ENCODE measurements around the gene MTMR2. TPM values are rescaled to one million over a fixed set of nuclear protein-coding genes. Genes with fewer than 3 reads are reported as not detected.
A peak's percentile ranks its signal among the peaks of the same experiment; 100 is the strongest.

Gene MTMR2
- total and polyA plus RNA-seq, 2 donors (not counting 1 experiment from before 2014, with no cell fraction given), result 4.8 to 15.4 TPM

DNA sequence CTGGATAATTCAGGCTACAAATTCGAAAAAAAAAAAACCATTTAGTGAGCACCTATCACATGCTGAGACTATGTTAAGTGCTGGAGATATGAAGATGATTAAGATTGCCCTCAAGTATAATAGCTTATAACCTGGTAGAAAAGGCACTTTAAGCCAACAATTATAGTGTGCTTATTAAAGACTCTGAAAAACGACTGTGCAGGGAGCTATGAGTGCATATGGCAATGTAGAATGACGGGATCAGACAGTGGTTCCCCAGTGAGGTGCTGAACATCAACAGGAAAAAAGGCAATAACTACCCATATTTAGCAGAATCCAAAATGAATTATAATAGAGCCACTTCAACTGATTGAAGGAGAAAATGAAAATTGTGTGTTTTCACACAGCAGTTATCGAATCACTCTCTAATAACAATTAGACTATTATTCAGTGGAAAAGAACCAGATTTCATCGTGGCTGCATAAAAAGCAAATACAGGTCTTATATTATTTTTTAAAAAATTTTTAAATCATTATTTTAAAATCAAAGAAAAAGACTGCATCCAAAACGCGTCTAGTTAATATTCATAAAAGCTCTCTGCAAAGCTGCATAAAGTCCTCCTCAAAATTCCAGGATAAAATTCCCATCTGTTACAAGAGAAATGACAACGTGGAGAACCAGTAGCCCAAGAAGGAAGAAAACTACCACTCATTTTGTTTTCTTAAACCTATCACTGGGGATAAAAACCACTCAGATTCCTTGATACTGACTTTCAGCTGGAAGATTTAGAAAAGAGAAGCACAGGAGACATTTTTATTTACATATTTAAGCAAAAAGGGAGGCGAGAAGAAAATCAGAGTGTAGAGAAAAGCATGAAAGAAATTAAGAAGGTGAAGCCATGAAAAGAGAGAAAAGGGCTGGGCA lies 1.1 kb downstream of the MTMR2 start:
- peaks cover 0 to 2% (median 0%) of the 10 kb centered on the region in 4 experiments for H3K27me3 ChIP-seq (replicated peaks in 1 of 4; ENCODE audit: control extremely low read depth in 1 of 4, control insufficient read depth in 3 of 4, insufficient read depth in 4 of 4, low read length in 3 of 4)
- CTCF ChIA-PET, result interaction anchor here (1.1 kb wide), 1 partner anchor 421 kb away, joined by 3 read pairs; the partner anchor contains the start of gene MAML2
- POLR2A ChIA-PET, result no interaction called here
- H3K27ac ChIP-seq (ENCODE audit: low read length in 2 of 2), result peak overlapping the region; percentile 68 to 83
- H3K9me3 ChIP-seq (ENCODE audit: control extremely low read depth in 1 of 3, control insufficient read depth in 2 of 3, insufficient read depth in 1 of 3, low read length in 2 of 3), result no peaks in the 10 kb centered on the region
- H3K4me3 Mint-ChIP-seq, result peak overlapping the region; percentile 98
- peak overlapping the region; percentile 97 for H3K27ac Mint-ChIP-seq
- H3K9me3 Mint-ChIP-seq (ENCODE audit: insufficient read depth), result no peaks in the 10 kb centered on the region
- peak overlapping the region; percentile 87 for H2AFZ ChIP-seq (ENCODE audit: insufficient read depth, low read depth, low read length, poor library complexity, severe bottlenecking)
- DNase-seq (no peak), ATAC-seq (ENCODE audit: low read depth) (no peak)
- H3K36me3 ChIP-seq (replicated peaks in 1 of 2; ENCODE audit: control extremely low read depth in 1 of 2, control insufficient read depth in 1 of 2, extremely low read depth in 1 of 2, insufficient read depth in 2 of 2, low read length in 1 of 2), result no peaks in the 10 kb centered on the region
- peaks cover 25% of the 10 kb centered on the region for H3K4me1 Mint-ChIP-seq
- H4K20me1 ChIP-seq (ENCODE audit: control insufficient read depth, insufficient read depth, low read length, poor library complexity, severe bottlenecking), result no peaks in the 10 kb centered on the region
- TF ChIP-seq, protein P1, sequence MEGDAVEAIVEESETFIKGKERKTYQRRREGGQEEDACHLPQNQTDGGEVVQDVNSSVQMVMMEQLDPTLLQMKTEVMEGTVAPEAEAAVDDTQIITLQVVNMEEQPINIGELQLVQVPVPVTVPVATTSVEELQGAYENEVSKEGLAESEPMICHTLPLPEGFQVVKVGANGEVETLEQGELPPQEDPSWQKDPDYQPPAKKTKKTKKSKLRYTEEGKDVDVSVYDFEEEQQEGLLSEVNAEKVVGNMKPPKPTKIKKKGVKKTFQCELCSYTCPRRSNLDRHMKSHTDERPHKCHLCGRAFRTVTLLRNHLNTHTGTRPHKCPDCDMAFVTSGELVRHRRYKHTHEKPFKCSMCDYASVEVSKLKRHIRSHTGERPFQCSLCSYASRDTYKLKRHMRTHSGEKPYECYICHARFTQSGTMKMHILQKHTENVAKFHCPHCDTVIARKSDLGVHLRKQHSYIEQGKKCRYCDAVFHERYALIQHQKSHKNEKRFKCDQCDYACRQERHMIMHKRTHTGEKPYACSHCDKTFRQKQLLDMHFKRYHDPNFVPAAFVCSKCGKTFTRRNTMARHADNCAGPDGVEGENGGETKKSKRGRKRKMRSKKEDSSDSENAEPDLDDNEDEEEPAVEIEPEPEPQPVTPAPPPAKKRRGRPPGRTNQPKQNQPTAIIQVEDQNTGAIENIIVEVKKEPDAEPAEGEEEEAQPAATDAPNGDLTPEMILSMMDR (IDR thresholded peaks at IDR 0.05), result no peak
- no peak for TF ChIP-seq EZH2 (IDR thresholded peaks at IDR 0.05; ENCODE audit: borderline replicate concordance, insufficient read depth, low read depth, low read length, poor library complexity, severe bottlenecking)
- H3K79me2 ChIP-seq (ENCODE audit: control insufficient read depth, insufficient read depth, low read length), result peaks cover 6% of the 10 kb centered on the region
- peaks cover 4% of the 10 kb centered on the region for H3K27me3 Mint-ChIP-seq
- peaks cover 9 to 16% of the 10 kb centered on the region in 2 donors for H3K4me1 ChIP-seq (ENCODE audit: control insufficient read depth in 2 of 2, insufficient read depth in 2 of 2, low read length in 2 of 2)
- peak overlapping the region; percentile 72 for H3K4me2 ChIP-seq (replicated peaks; ENCODE audit: low read depth, low read length, poor library complexity, severe bottlenecking)
- intact Hi-C loops (cut with micrococcal nuclease), result loop anchor here (1.0 to 2.0 kb wide), 2 partner anchors 421 to 466 kb away; partner anchors contain the start of genes CCDC82 and MAML2
- 10% methylated on average over 2 of the region's 9 CpGs for WGBS (ENCODE audit: insufficient coverage)
- H3K4me3 ChIP-seq (ENCODE audit: control extremely low read depth in 1 of 5, extremely low read depth in 1 of 5, insufficient read depth in 1 of 5, low read depth in 2 of 5, low read length in 4 of 5), result peak overlapping the region in 4 of 5 experiments; percentile 70 to 95 (median 86)
- H3K9ac ChIP-seq (ENCODE audit: low read length), result peak overlapping the region; percentile 97

DNA sequence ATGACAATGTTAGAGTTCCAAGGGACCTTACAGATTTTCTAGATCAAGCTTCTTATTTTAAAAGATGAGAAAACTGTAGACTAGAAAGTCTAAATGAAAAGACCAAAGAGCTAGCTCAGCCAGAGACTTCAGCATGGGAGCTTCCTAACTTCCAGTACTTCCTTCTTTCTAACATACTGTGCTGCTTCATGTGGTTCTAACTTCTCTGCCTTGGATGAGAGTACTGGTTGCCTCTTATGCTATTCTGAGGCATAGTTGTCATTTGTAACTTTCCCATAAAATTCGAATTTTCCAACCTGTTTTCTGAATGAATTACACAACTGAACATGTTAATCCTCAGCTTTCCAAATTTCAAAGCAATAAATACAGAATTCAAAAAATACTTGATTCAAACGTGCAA lies 1.8 kb downstream of the MTMR2 start:
- H3K9me3 ChIP-seq (ENCODE audit: control extremely low read depth in 1 of 3, control insufficient read depth in 2 of 3, insufficient read depth in 1 of 3, low read length in 2 of 3), result no peaks in the 10 kb centered on the region
- no peaks in the 10 kb centered on the region for H4K20me1 ChIP-seq (ENCODE audit: control insufficient read depth, insufficient read depth, low read length, poor library complexity, severe bottlenecking)
- Mint-ChIP-seq H3K4me1 (peaks cover 25% of the 10 kb centered on the region), H3K27ac (no peak overlapping the region), H3K9me3 (ENCODE audit: insufficient read depth) (no peaks in the 10 kb centered on the region), H3K4me3 (peak overlapping the region; percentile 73), H3K27me3 (peaks cover 3% of the 10 kb centered on the region)
- DNase-seq (peak; percentile 6), ATAC-seq (ENCODE audit: low read depth) (no peak)
- no peak overlapping the region for H3K4me3 ChIP-seq (ENCODE audit: control extremely low read depth in 1 of 5, extremely low read depth in 1 of 5, insufficient read depth in 1 of 5, low read depth in 2 of 5, low read length in 4 of 5)
- TF ChIP-seq, protein P1 (IDR thresholded peaks at IDR 0.05), result no peak
- TF ChIP-seq EZH2 (IDR thresholded peaks at IDR 0.05; ENCODE audit: borderline replicate concordance, insufficient read depth, low read depth, low read length, poor library complexity, severe bottlenecking), result no peak
- H3K79me2 ChIP-seq (ENCODE audit: control insufficient read depth, insufficient read depth, low read length), result peaks cover 10% of the 10 kb centered on the region
- intact Hi-C loops (cut with micrococcal nuclease), result loop anchor here (2.0 kb wide), 1 partner anchor 467 kb away; the partner anchor contains the start of gene CCDC82
- no peak overlapping the region for H3K9ac ChIP-seq (ENCODE audit: low read length)
- ChIA-PET POLR2A (no interaction called here), CTCF (interaction anchor here (1.1 kb wide), 1 partner anchor 421 kb away, joined by 3 read pairs; the partner anchor contains the start of gene MAML2)
- H3K4me2 ChIP-seq (replicated peaks; ENCODE audit: low read depth, low read length, poor library complexity, severe bottlenecking), result no peak overlapping the region
- peaks cover 0 to 2% (median 0%) of the 10 kb centered on the region in 4 experiments for H3K27me3 ChIP-seq (replicated peaks in 1 of 4; ENCODE audit: control extremely low read depth in 1 of 4, control insufficient read depth in 3 of 4, insufficient read depth in 4 of 4, low read length in 3 of 4)
- peak overlapping the region in 1 of 2 donors; percentile 27 for H3K27ac ChIP-seq (ENCODE audit: low read length in 2 of 2)
- peaks cover 9 to 16% of the 10 kb centered on the region in 2 donors for H3K4me1 ChIP-seq (ENCODE audit: control insufficient read depth in 2 of 2, insufficient read depth in 2 of 2, low read length in 2 of 2)
- H2AFZ ChIP-seq (ENCODE audit: insufficient read depth, low read depth, low read length, poor library complexity, severe bottlenecking), result no peak overlapping the region
- H3K36me3 ChIP-seq (replicated peaks in 1 of 2; ENCODE audit: control extremely low read depth in 1 of 2, control insufficient read depth in 1 of 2, extremely low read depth in 1 of 2, insufficient read depth in 2 of 2, low read length in 1 of 2), result no peaks in the 10 kb centered on the region
- no CpG with 5 or more reads among the region's 2 CpGs for WGBS (ENCODE audit: insufficient coverage)

Data from B cell (primary cell).